HG03039 (cell line): ENCODE measurements around the gene CCN5.

Experiments used
- ATAC-seq: cut with Tn5 transposase; IDR thresholded peaks from one replicate; pipeline ENCODE4 v1.9.1; 2021; ENCODE audit warnings: mild to moderate bottlenecking, moderate library complexity; ENCODE audit not compliant: unreplicated experiment

The CCN5 gene

GRCh38 chr20:44735816-44736169, 20.6 kb downstream of the CCN5 start:
- no peak for ATAC-seq

GRCh38 chr20:44736170-44737021, 21.2 kb downstream of the CCN5 start:
- ATAC-seq, result no peak

GRCh38 chr20:44737116-44737515, 21.9 kb downstream of the CCN5 start:
- ATAC-seq, result no peak

- ATAC-seq, result no peak
Measured at GRCh38 chr20:44738813-44739477, 23.8 kb downstream of the CCN5 start.

GRCh38 chr20:44739942-44740341, 24.8 kb downstream of the CCN5 start:
- no peak for ATAC-seq

GRCh38 chr20:44742304-44743079, 27.3 kb downstream of the CCN5 start:
- no peak for ATAC-seq

GRCh38 chr20:44743080-44743701, 28.0 kb downstream of the CCN5 start:
- no peak for ATAC-seq

- ATAC-seq, result no peak
Measured at GRCh38 chr20:44743916-44744655, 28.9 kb downstream of the CCN5 start.

GRCh38 chr20:44745122-44745597, 30.0 kb downstream of the CCN5 start:
- ATAC-seq, result no peak

GRCh38 chr20:44745598-44746366, 30.6 kb downstream of the CCN5 start, which contains the start of gene KCNK15:
KCNK15 (plus strand) TSS chr20:44745865; CDS start chr20:44745911, 46 bp downstream.
- no peak for ATAC-seq

- ATAC-seq, result no peak
Measured at GRCh38 chr20:44746367-44747165, 31.4 kb downstream of the CCN5 start.

GRCh38 chr20:44747166-44748004, 32.2 kb downstream of the CCN5 start:
- no peak for ATAC-seq

- no peak for ATAC-seq
Measured at GRCh38 chr20:44748005-44748370, 32.8 kb downstream of the CCN5 start.

- ATAC-seq, result no peak
Measured at GRCh38 chr20:44750081-44750805, 35.1 kb downstream of the CCN5 start.

GRCh38 chr20:44752099-44752931, 37.1 kb downstream of the CCN5 start:
- ATAC-seq, result no peak

GRCh38 chr20:44754554-44754953, 39.4 kb downstream of the CCN5 start:
- ATAC-seq, result no peak
